WTC11 (cell line): ENCODE data around the gene KCNH8. TPM values are rescaled to one million over a fixed set of nuclear protein-coding genes. Genes with fewer than 3 reads are reported as not detected.

Experiments used
- ATAC-seq: fragments of 200-7000 bp; cut with Tn5 transposase; 2 replicates; pipeline ENCODE4 v1.10.0; 2021; ENCODE audit warnings: mild to moderate bottlenecking, moderate library complexity
- CTCF ChIA-PET: fragments of 300-600 bp; sonication (Branson Sonifier 250); formaldehyde crosslinking; loops from one replicate; lab custom pipeline; 2021; ENCODE audit warnings: antibody characterized with exemption; lab: Charles Lee
- POLR2A ChIA-PET: fragments of 350-600 bp; sonication (Branson Sonifier 250); formaldehyde crosslinking; loops from one replicate; lab custom pipeline; 2021; ENCODE audit warnings: antibody characterized with exemption; lab: Charles Lee
- DNase-seq: peaks from one replicate; pipeline ENCODE4 v3.0.0; 2021; ENCODE audit warnings: low spot score
- H3K27ac Mint-ChIP-seq: 2 replicates; pipeline ENCODE4 v1.8.0; 2021; ENCODE audit warnings: mixed read lengths
- H3K27me3 Mint-ChIP-seq: 2 replicates; pipeline ENCODE4 v1.8.0; 2021; ENCODE audit warnings: low read depth, mild to moderate bottlenecking, moderate library complexity, mixed read lengths
- H3K36me3 Mint-ChIP-seq: 2 replicates; pipeline ENCODE4 v1.8.0; 2021; ENCODE audit warnings: mixed read lengths
- H3K4me1 Mint-ChIP-seq: 2 replicates; pipeline ENCODE4 v1.8.0; 2022; ENCODE audit warnings: mixed read lengths
- H3K4me3 Mint-ChIP-seq: 2 replicates; pipeline ENCODE4 v1.8.0; 2021; ENCODE audit warnings: mild to moderate bottlenecking, moderate library complexity, mixed read lengths
- H3K9me3 Mint-ChIP-seq: 2 replicates; pipeline ENCODE4 v1.8.0; 2021; ENCODE audit warnings: mixed read lengths
- AFF4 ChIP-seq: sonication (generic); formaldehyde crosslinking; IDR thresholded peaks from 2 replicates; pipeline ENCODE4 v1.8.1; 2023; ENCODE audit warnings: mild to moderate bottlenecking, missing genetic modification reagents, borderline replicate concordance
- ATF1 ChIP-seq: sonication (generic); formaldehyde crosslinking; IDR thresholded peaks from 2 replicates; pipeline ENCODE4 v1.8.1; 2023; ENCODE audit warnings: mild to moderate bottlenecking, moderate library complexity, missing genetic modification reagents
- ATF2 ChIP-seq: sonication (generic); formaldehyde crosslinking; IDR thresholded peaks from 2 replicates; pipeline ENCODE4 v1.8.1; 2022; ENCODE audit warnings: low read depth, missing genetic modification reagents, borderline replicate concordance
- ATF6 ChIP-seq: sonication (generic); formaldehyde crosslinking; IDR thresholded peaks from 2 replicates; pipeline ENCODE4 v1.8.1; 2023; ENCODE audit warnings: mild to moderate bottlenecking, missing genetic modification reagents
- CBFB ChIP-seq: sonication (generic); formaldehyde crosslinking; IDR thresholded peaks from 2 replicates; pipeline ENCODE4 v1.8.1; 2022; ENCODE audit warnings: mild to moderate bottlenecking, low read depth, missing genetic modification reagents
- CDX4 ChIP-seq: fragments of 250-450 bp; sonication (Bioruptor Pico); IDR thresholded peaks from 2 replicates; pipeline ENCODE4 v1.9.0; 2021; ENCODE audit warnings: moderate library complexity, mild to moderate bottlenecking, inconsistent platforms, borderline replicate concordance
- E2F1 ChIP-seq: sonication (generic); formaldehyde crosslinking; IDR thresholded peaks from 2 replicates; pipeline ENCODE4 v1.8.0; 2022; ENCODE audit warnings: mild to moderate bottlenecking, missing genetic modification reagents
- E2F4 ChIP-seq: sonication (generic); formaldehyde crosslinking; IDR thresholded peaks from 2 replicates; pipeline ENCODE4 v1.8.1; 2022; ENCODE audit warnings: low read depth, mild to moderate bottlenecking, moderate library complexity, missing genetic modification reagents, borderline replicate concordance
- ELF4 ChIP-seq: sonication (generic); formaldehyde crosslinking; IDR thresholded peaks from 2 replicates; pipeline ENCODE4 v1.8.1; 2022; ENCODE audit warnings: low read depth, mild to moderate bottlenecking, moderate library complexity, missing genetic modification reagents
- ERG ChIP-seq: fragments of 250-450 bp; sonication (Bioruptor Pico); IDR thresholded peaks from 2 replicates; pipeline ENCODE4 v1.8.0; 2021; ENCODE audit warnings: mild to moderate bottlenecking
- FOXJ3 ChIP-seq: sonication (generic); formaldehyde crosslinking; IDR thresholded peaks from 2 replicates; pipeline ENCODE4 v1.9.0; 2021; ENCODE audit warnings: missing genetic modification reagents, mild to moderate bottlenecking, borderline replicate concordance
- NFE2L1 ChIP-seq: sonication (generic); formaldehyde crosslinking; IDR thresholded peaks from 2 replicates; pipeline ENCODE4 v1.8.1; 2023; ENCODE audit warnings: missing genetic modification reagents
- NR3C1 ChIP-seq: sonication (generic); formaldehyde crosslinking; conservative IDR thresholded peaks from 2 replicates; pipeline ENCODE4 v1.8.1; 2023; ENCODE audit warnings: low read depth, mild to moderate bottlenecking, missing genetic modification reagents
- RORB ChIP-seq: fragments of 250-450 bp; sonication (Bioruptor Pico); IDR thresholded peaks from 2 replicates; pipeline ENCODE4 v1.9.0; 2021; ENCODE audit warnings: mild to moderate bottlenecking
- SMAD4 ChIP-seq: sonication (generic); formaldehyde crosslinking; IDR thresholded peaks from 2 replicates; pipeline ENCODE4 v1.8.0; 2022; ENCODE audit warnings: mild to moderate bottlenecking, missing genetic modification reagents
- TCF7 ChIP-seq: sonication (generic); formaldehyde crosslinking; IDR thresholded peaks from 2 replicates; pipeline ENCODE4 v1.8.0; 2022; ENCODE audit warnings: mild to moderate bottlenecking, low read depth, missing genetic modification reagents, moderate library complexity
- ZBTB21 ChIP-seq: sonication (generic); formaldehyde crosslinking; IDR thresholded peaks from 2 replicates; pipeline ENCODE4 v1.8.1; 2023; ENCODE audit warnings: mild to moderate bottlenecking, missing genetic modification reagents, borderline replicate concordance
- ZNF138 ChIP-seq: sonication (generic); formaldehyde crosslinking; conservative IDR thresholded peaks from 2 replicates; pipeline ENCODE4 v1.8.1; 2022; ENCODE audit warnings: mild to moderate bottlenecking, moderate library complexity, missing genetic modification reagents
- ZNF219 ChIP-seq: sonication (generic); formaldehyde crosslinking; IDR thresholded peaks from 2 replicates; pipeline ENCODE4 v1.8.0; 2023; ENCODE audit warnings: missing genetic modification reagents, mild to moderate bottlenecking, borderline replicate concordance
- ZNF317 ChIP-seq: sonication (generic); formaldehyde crosslinking; IDR thresholded peaks from 2 replicates; pipeline ENCODE4 v1.8.1; 2023; ENCODE audit warnings: low read depth, mild to moderate bottlenecking, moderate library complexity, missing genetic modification reagents, borderline replicate concordance
- ZNF423 ChIP-seq: fragments of 250-450 bp; sonication (Bioruptor Pico); IDR thresholded peaks from 2 replicates; pipeline ENCODE4 v2.1.2; 2022; ENCODE audit warnings: mild to moderate bottlenecking, moderate library complexity
- ZNF671 ChIP-seq: fragments of 250-450 bp; sonication (Bioruptor Pico); IDR thresholded peaks from 2 replicates; pipeline ENCODE4 v1.8.0; 2021; ENCODE audit warnings: mild to moderate bottlenecking
- total RNA-seq: library from RNA; stranded (reverse); gene quantifications from 3 replicates; pipeline ENCODE4 v1.2.3, GENCODE V29; 2021

Gene KCNH8
- total RNA-seq, 1 experiment from 2014 or later: 2.8 TPM

- Mint-ChIP-seq H3K4me3 (no peak overlapping the region), H3K27ac (no peak overlapping the region), H3K36me3 (no peaks in the 10 kb centered on the region), H3K9me3 (no peaks in the 10 kb centered on the region), H3K27me3 (no peaks in the 10 kb centered on the region), H3K4me1 (peaks cover 11% of the 10 kb centered on the region)
- ATAC-seq (no peak), DNase-seq (no peak)
- POLR2A ChIA-PET: no interaction called here
- CTCF ChIA-PET: no interaction called here
- TF ChIP-seq ZBTB21 (CRISPR knock-in tag) (no peak), ZNF138 (CRISPR knock-in tag) (no peak), NR3C1 (no peak), AFF4 (CRISPR knock-in tag) (no peak), ATF1 (CRISPR knock-in tag) (no peak), ATF6 (CRISPR knock-in tag) (no peak), FOXJ3 (no peak), ZNF423 (CRISPR knock-in tag) (no peak), SMAD4 (CRISPR knock-in tag) (no peak), TCF7 (CRISPR knock-in tag) (no peak), ELF4 (CRISPR knock-in tag) (no peak), ZNF317 (no peak), NFE2L1 (CRISPR knock-in tag) (no peak)
These were observed 243.8 kb downstream of the KCNH8 start for GRCh38 chr3:19392150-19392549.

GRCh38 chr3:19394946-19395345 is 246.6 kb downstream of the KCNH8 start:
- POLR2A ChIA-PET: no interaction called here
- peaks cover 16% of the 10 kb centered on the region for H3K4me1 Mint-ChIP-seq
- H3K9me3 Mint-ChIP-seq: no peaks in the 10 kb centered on the region
- H3K4me3 Mint-ChIP-seq: no peak overlapping the region
- ATAC-seq: no peak
- no peaks in the 10 kb centered on the region for H3K36me3 Mint-ChIP-seq
- DNase-seq: no peak
- H3K27ac Mint-ChIP-seq: no peak overlapping the region
- CTCF ChIA-PET: no interaction called here
- H3K27me3 Mint-ChIP-seq: no peaks in the 10 kb centered on the region
- TF ChIP-seq E2F1 (no peak), ERG (CRISPR knock-in tag) (no peak), ZNF671 (CRISPR knock-in tag) (no peak), ATF2 (no peak), CDX4 (CRISPR knock-in tag) (no peak), E2F4 (CRISPR knock-in tag) (no peak), ZNF219 (CRISPR knock-in tag) (no peak), ZNF317 (no peak), ATF6 (CRISPR knock-in tag) (no peak), RORB (CRISPR knock-in tag) (no peak), CBFB (CRISPR knock-in tag) (no peak)
